T-helper 2 cell treated with Interferon-gamma antibody and Interleukin-4, amounts not matched to agents 5 μg/mL and 100 μg/mL, for 36 hours (primary cell): ENCODE data around the gene AQP5.

Experiments used
- DNase-seq: peaks from one replicate; pipeline ENCODE4 v3.0.0; 2021; ENCODE audit warnings: low spot score
- H3K27ac Mint-ChIP-seq: one replicate; pipeline ENCODE4 v1.8.0; 2021; ENCODE audit warnings: mild to moderate bottlenecking, mixed read lengths
- H3K27me3 Mint-ChIP-seq: one replicate; pipeline ENCODE4 v1.8.0; 2021; ENCODE audit warnings: low read depth, mixed read lengths
- H3K36me3 Mint-ChIP-seq: one replicate; pipeline ENCODE4 v1.8.0; 2021; ENCODE audit warnings: low read depth, mixed read lengths
- H3K4me1 Mint-ChIP-seq: one replicate; pipeline ENCODE4 v1.8.0; 2021; ENCODE audit warnings: low read depth, mixed read lengths
- H3K4me3 Mint-ChIP-seq: one replicate; pipeline ENCODE4 v1.8.0; 2022; ENCODE audit warnings: mild to moderate bottlenecking, moderate library complexity, mixed read lengths
- H3K9me3 Mint-ChIP-seq: one replicate; pipeline ENCODE4 v1.8.0; 2021; ENCODE audit warnings: mixed read lengths

Gene AQP5

DNA sequence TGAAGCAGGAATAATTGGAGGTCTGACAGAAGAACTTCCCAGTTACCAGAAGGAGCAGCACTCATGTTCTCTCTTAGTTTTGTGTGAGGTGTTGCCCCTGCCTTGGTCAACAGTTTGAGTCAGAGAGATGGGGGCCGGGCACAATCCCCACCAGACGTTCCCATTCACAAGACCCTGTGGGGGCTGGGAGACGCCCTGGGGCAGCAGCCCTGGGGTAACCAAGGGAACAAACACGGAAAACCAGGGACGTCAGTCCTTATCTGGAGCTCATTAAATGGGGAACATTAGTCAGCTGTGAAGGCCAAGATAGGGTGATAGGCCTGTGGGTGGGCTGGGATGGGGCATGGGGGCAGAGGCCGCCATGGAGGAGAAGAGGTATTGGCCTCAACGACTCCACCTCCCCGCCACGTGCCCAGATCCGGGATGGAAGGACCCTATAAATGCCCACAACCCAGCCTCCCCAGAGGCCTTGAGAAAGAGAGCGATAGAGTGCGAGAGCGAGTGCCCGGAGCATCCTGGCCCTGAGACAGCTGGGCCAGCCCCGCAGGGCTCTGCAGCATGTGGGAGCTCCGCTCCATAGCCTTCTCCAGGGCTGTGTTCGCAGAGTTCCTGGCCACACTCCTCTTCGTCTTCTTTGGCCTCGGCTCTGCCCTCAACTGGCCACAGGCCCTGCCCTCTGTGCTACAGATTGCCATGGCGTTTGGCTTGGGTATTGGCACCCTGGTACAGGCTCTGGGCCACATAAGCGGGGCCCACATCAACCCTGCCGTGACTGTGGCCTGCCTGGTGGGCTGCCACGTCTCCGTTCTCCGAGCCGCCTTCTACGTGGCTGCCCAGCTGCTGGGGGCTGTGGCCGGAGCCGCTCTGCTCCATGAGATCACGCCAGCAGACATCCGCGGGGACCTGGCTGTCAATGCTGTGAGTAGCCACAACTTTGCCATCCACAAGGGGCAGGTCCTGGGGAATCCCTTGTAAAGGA lies 11.1 kb upstream of the AQP5 start, which contains the start of gene AQP2:
TSS of gene AQP2 (plus strand) at position 465 of the 979 bp plus-strand sequence. CDS start at position 559, 94 bp downstream.
- DNase-seq, result no peak
- no peaks in the 10 kb centered on the region for H3K36me3 Mint-ChIP-seq
- H3K9me3 Mint-ChIP-seq, result no peaks in the 10 kb centered on the region
- no peak within 1 kb of the TSS for H3K4me3 Mint-ChIP-seq
- H3K4me1 Mint-ChIP-seq, result peaks cover 7% of the 10 kb centered on the region
- no peak within 1 kb of the TSS for H3K27ac Mint-ChIP-seq
- peaks cover 15% of the 10 kb centered on the region for H3K27me3 Mint-ChIP-seq

DNA sequence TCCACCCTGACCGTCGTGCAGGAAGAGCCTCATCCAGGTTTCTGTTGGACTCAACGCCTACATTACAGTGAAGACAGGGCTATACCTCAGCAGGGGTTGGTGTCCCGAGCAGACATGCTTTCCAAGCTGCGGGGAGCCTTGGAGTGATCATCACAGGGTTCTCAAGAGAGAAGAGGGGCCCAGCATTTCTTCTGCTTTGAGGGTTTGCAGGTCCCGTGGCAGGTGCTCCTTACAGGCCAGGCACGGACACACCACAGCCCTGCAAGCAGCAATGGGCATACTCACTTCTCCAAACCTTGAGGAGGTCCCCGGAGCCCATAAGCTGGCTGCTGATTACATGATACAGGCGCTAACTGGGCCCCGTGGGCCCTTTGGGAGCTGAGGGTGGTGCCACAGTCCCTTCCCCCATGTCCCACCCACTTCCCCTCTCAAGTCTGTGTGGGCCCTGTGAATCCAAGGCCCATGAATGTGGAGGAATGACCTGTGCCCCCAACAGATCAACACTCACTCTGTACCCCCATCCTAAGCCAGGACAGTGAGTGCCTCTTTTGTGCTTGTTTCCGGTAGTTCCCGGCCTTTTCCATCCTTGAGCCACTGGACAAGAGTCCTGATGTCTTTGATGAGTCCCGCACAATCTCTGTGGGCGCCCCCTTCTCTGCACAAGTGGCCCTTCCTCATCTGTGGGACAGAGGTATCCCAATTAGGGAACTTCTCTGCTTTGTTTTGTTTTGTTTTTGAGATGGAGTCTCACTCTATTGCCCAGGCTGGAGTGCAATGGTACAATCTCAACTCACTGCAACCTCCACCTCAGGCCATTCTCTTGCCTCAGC lies 10.0 kb upstream of the AQP5 start:
- H3K36me3 Mint-ChIP-seq, result no peaks in the 10 kb centered on the region
- DNase-seq, result no peak
- H3K4me3 Mint-ChIP-seq, result no peak overlapping the region
- peak overlapping the region; percentile 5 for H3K27ac Mint-ChIP-seq
- peaks cover 25% of the 10 kb centered on the region for H3K27me3 Mint-ChIP-seq
- no peaks in the 10 kb centered on the region for H3K4me1 Mint-ChIP-seq
- H3K9me3 Mint-ChIP-seq, result no peaks in the 10 kb centered on the region

DNA sequence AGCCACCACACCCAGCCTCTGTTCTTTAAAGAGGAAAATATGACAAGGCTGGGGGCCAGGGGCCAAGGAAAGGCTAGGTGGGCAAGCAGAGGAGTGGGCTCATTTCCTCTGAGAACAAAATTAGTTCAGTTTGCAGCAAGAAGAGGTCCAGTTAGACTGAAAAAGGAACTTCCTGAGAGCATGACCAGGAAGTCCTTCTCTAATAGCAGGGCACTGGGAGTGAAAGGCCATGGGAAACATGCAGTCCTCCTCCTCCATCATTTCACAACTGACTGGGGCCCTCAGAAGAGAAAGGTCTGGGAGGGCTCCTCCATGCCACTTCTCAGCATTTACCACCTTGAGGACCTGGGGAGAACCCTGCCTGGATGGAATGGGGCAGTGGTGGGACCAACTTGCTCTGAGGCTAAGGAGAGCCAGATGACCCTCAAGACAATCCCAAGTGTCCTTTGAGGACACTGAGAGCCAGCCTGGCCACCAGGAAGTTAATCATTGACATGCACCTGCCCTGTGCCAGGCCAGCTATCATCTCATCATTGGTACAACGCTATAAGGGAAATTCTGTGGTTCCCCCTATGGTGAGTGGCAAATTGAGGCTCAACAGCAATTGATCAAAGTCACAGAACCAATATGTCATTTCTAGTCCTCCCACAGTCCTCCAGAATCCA lies 9.1 kb upstream of the AQP5 start:
- Mint-ChIP-seq H3K27me3 (peaks cover 33% of the 10 kb centered on the region), H3K4me1 (no peaks in the 10 kb centered on the region), H3K4me3 (no peak overlapping the region), H3K9me3 (no peaks in the 10 kb centered on the region), H3K36me3 (no peaks in the 10 kb centered on the region), H3K27ac (no peak overlapping the region)
- DNase-seq, result no peak

DNA sequence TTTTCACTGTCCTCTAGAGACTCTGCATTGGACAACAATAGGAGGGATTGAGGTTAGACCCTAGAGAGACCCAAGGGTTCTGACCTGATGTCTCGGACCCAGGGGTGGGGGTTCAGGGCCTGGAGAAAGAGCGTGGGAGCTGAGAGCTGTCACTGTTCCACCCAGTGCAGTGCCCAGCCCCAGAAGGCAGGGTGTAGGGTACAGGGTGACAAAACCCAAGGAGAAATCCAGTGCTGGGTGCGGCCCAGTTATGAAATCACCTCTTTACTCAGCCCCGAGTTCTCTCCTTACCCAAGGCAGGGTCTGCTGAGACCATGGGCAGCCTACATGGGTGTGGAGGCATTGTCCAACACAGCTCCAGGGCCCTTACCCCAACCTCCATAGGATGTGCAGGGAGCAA lies 8.5 kb upstream of the AQP5 start:
- no peaks in the 10 kb centered on the region for H3K36me3 Mint-ChIP-seq
- DNase-seq, result no peak
- H3K27ac Mint-ChIP-seq, result no peak overlapping the region
- no peaks in the 10 kb centered on the region for H3K9me3 Mint-ChIP-seq
- peaks cover 39% of the 10 kb centered on the region for H3K27me3 Mint-ChIP-seq
- no peak overlapping the region for H3K4me3 Mint-ChIP-seq
- H3K4me1 Mint-ChIP-seq, result no peaks in the 10 kb centered on the region

DNA sequence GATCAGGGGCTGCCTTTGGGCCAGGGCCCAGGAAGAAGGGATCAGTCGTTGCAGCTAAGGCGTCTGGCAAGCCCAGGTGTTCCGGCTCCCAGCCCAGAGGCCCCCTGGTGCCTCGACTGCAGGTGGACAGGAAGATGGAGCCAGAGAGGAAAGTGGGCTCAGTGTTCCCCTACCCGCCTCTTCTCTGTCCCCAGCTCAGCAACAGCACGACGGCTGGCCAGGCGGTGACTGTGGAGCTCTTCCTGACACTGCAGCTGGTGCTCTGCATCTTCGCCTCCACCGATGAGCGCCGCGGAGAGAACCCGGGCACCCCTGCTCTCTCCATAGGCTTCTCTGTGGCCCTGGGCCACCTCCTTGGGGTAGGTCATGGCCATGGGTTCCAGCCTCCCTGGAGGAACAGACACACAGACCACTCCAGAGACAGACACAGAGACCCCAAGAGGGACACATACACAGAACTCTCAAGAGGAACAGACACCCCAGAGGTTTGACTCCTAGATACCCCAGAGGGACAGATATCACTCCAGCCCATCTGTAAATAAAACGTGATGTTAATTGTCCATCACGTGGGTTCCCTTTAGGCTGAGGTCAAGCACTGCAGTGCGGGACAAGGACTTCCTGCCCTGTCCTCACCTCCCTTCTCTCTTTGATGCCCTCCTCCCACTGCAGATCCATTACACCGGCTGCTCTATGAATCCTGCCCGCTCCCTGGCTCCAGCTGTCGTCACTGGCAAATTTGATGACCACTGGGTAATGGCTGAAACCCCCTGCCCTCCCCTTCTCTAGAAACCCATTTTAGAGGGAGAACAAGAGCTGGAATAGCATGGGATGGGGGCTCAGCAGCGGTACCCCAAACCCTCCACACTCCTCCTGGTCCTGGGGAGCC lies 7.5 kb upstream of the AQP5 start:
- H3K4me1 Mint-ChIP-seq, result no peaks in the 10 kb centered on the region

DNA sequence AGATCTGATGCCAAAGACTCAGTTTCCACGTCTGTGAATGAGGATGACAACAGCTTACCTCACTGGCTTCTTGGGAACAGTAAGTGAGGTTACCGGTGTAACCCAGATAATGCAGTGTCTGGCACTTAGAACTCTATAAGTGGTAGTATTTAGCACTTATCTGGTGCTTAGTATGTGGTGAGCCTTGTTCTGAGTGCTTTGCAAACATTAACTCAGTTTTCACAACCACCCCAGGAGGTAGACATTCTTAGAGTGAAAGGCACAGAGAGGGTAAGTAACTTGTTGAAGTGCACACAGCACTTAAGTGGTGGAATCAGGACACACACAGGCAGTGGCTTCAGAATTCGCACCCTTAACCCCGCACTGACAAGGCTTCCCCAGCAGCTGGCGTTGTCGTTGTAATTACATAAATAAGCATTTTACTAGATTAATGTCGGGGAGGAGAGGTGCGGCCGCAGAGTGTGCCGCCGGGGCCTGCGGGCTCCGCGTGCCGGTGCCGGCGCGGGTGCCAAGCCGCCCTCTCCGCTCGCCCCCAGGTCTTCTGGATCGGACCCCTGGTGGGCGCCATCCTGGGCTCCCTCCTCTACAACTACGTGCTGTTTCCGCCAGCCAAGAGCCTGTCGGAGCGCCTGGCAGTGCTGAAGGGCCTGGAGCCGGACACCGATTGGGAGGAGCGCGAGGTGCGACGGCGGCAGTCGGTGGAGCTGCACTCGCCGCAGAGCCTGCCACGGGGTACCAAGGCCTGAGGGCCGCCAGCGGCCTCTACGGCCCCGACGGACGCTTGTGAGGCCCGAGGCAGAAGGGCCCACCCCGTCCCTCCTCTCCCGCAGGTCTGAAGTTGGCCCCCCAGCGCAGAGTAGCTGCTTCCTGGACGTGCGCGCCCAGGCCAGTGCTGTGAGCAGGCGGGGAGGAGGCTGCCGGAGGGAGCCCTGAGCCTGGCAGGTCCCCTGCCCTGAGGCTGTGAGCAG lies 6.5 kb upstream of the AQP5 start:
- Mint-ChIP-seq H3K27ac (no peak overlapping the region), H3K4me1 (no peaks in the 10 kb centered on the region), H3K9me3 (no peaks in the 10 kb centered on the region), H3K36me3 (no peaks in the 10 kb centered on the region), H3K27me3 (peaks cover 59% of the 10 kb centered on the region), H3K4me3 (no peak overlapping the region)
- no peak for DNase-seq

More for the DNA sequence above, 7.5 kb upstream of the AQP5 start:
- Mint-ChIP-seq H3K36me3 (no peaks in the 10 kb centered on the region), H3K4me3 (no peak overlapping the region), H3K27me3 (peaks cover 50% of the 10 kb centered on the region), H3K9me3 (no peaks in the 10 kb centered on the region), H3K27ac (no peak overlapping the region)
- no peak for DNase-seq

DNA sequence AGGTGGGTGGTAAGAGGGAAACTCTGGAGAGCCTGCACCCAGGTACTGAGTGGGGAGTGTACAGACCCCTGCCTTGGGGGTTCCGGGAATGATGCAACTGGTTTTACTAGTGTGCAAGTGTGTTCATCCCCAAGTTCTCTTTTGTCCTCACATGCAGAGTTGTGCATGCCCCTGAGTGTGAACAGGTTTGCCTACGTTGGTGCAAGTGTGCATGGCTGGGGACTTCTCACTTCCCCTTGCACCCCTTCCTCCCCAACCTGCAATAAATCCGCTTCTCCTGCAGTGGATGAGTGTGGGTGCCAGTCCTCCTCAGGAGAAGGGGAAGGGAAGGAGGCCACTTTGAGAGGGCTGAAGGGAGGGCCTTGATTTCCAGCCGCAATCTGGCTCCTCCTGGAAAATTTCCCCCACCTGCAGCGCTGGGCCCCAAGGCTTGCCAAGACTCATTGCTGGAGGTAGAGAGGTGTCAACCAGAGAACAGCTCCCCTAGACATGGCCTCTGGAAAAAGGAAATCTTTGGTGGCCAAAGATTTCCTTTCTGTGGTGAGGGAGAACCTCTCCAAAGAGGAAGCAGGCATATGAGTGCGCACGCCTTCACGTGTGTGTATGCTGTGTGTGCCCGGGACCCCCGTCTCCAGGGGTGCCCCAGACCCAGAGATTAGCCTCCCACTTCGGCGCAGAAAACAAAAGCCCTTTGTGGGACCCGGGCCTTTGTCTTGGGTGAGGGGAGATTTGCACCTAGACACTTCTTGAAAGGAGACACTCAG lies 5.6 kb upstream of the AQP5 start:
- DNase-seq, result no peak
- Mint-ChIP-seq H3K4me3 (no peak overlapping the region), H3K27me3 (peaks cover 66% of the 10 kb centered on the region)

DNA sequence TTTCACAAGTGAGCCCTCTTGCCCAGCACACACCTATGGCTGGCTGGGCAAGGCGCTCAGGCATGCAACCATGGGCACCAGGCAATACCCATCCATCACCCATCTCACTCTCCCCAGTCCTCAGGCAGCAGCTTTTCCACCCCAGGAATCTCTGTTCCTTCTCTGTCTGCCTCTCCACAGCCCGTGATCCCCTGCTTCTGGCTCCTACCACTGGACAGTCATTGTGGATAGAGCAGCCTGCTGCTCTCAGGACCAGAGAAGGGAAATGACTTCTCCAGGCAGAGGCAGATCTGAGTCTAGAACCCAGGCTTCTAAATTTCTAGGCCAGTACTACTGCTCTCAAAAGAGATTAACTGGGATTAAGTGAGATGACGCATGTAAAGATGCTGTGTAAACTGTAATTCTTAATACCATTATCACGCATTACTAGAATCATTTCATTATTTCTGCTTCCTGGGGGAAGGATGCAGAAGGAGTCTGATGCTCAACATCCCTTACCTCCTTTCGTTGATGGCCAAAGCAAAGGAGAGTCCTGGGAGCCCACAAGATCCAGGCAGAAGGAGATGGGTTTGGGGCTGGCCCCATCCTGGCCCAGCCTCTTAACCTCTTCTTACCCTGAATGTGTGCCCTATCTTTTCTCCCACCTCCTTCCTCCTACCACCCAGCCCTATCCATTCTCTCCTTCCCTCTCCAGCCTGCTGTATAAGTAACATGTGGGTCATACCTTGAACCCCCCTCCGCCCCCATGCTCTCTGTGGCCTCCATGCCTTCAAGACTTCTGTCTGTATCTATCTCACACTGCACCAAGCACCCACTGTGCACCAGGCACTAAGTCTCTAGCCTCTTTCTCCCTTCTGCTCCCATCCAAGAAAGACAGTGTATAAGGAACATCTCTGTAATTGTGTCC lies 4.8 kb upstream of the AQP5 start:
- no peaks in the 10 kb centered on the region for H3K36me3 Mint-ChIP-seq

More for the DNA sequence above, 5.6 kb upstream of the AQP5 start:
- no peaks in the 10 kb centered on the region for H3K9me3 Mint-ChIP-seq
- no peak overlapping the region for H3K27ac Mint-ChIP-seq
- H3K36me3 Mint-ChIP-seq, result no peaks in the 10 kb centered on the region
- peaks cover 4% of the 10 kb centered on the region for H3K4me1 Mint-ChIP-seq

DNA sequence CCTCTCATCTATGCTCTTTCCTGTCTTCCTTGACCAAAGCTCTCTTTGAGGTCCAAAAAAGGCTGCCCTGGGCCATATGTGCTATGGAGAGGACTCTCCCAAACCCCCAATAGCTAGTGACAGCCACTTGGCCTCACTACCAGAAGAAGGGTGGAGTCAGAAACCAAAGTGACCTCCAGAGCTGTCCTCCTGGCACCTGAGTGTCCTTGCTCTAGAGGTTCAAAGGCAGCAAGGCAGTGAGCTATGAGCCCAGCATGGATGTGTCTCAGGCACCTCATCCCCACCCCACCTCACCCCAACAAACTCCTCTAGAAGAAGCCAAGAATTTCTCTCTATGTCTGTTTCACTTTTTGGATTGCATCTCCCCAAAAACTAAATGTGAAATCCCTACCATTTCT lies 4.1 kb upstream of the AQP5 start:
- Mint-ChIP-seq H3K36me3 (no peaks in the 10 kb centered on the region), H3K9me3 (no peaks in the 10 kb centered on the region), H3K27me3 (peaks cover 74% of the 10 kb centered on the region), H3K4me1 (peaks cover 4% of the 10 kb centered on the region), H3K27ac (no peak overlapping the region), H3K4me3 (no peak overlapping the region)
- DNase-seq, result no peak

More for the DNA sequence above, 4.8 kb upstream of the AQP5 start:
- H3K27ac Mint-ChIP-seq, result no peak overlapping the region
- H3K4me3 Mint-ChIP-seq, result no peak overlapping the region
- H3K9me3 Mint-ChIP-seq, result no peaks in the 10 kb centered on the region
- no peak for DNase-seq
- H3K4me1 Mint-ChIP-seq, result peaks cover 4% of the 10 kb centered on the region
- H3K27me3 Mint-ChIP-seq, result peaks cover 67% of the 10 kb centered on the region

DNA sequence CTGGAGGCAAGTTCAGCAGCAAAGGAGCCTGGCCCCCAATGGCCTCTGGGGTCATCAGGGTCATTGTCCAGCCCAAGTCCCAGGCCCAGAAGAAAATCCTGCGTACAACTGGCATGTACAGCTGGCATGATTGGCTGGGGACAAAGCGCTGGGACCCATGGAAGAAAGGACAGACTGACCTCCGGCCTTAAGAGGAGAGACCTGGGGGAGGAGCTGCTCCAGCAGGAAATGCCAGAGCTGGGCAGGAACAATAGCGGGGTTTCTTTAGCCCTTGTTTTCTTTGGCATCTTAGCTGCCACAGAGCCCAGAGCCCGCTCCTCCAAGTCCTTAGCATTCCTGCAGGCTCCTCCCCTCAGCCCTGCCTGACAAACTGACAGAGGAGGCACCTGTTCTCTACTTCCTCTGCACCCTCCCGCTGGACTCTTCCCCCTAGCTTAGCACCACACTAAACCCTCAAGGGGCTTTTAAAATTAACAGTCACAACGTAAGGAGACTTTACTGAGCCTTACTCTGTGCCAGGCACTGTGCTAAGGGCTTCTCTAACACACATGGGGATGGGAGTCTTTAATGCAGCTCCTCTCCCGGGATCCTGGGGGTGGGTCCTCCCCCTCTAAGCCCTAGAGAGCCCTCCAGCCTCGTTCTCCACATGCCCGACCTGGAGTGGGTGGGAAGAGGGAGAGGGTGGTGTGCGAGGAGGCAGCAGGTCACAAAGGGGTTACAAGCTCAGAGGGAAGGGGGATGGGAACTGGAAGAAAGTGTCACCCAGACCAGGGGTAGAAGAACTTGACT lies 1.8 kb upstream of the AQP5 start:
- no peak overlapping the region for H3K27ac Mint-ChIP-seq
- H3K36me3 Mint-ChIP-seq, result no peaks in the 10 kb centered on the region
- H3K27me3 Mint-ChIP-seq, result peaks cover 82% of the 10 kb centered on the region
- H3K9me3 Mint-ChIP-seq, result no peaks in the 10 kb centered on the region
- peaks cover 4% of the 10 kb centered on the region for H3K4me1 Mint-ChIP-seq
- no peak overlapping the region for H3K4me3 Mint-ChIP-seq
- no peak for DNase-seq
